ENCODE measurements around the gene EMP2. TPM values are rescaled to one million over a fixed set of nuclear protein-coding genes. Genes with fewer than 3 reads are reported as not detected.
"Not testable (repeated sequence)": the region's sequence is repeated elsewhere in the genome, so short reads cannot be mapped to it uniquely, and the experiment has no call there.

EMP2 gene
- total RNA-seq (4.8 TPM), polyA plus RNA-seq (11.7 TPM)
- long read RNA-seq, donor 1 = 0 reads
- long read RNA-seq, donor 2 = 0 reads
- long read RNA-seq, donor 3, full-length matches to known transcripts = 2 of 2 reads
- long read RNA-seq, donor 3, partial matches to known transcripts = 0 of 2 reads
- long read RNA-seq, donor 3, other reads (novel, unspliced or antisense) = 0 of 2 reads
- long read RNA-seq, donor 4, full-length matches to known transcripts = 2 of 2 reads
- long read RNA-seq, donor 4, partial matches to known transcripts = 0 of 2 reads
- long read RNA-seq, donor 4, other reads (novel, unspliced or antisense) = 0 of 2 reads
- long read RNA-seq, donor 5, full-length matches to known transcripts = 3 of 3 reads
- long read RNA-seq, donor 5, partial matches to known transcripts = 0 of 3 reads
- long read RNA-seq, donor 5, other reads (novel, unspliced or antisense) = 0 of 3 reads
- long read RNA-seq, donor 6, full-length matches to known transcripts = 1 of 1 reads
- long read RNA-seq, donor 6, partial matches to known transcripts = 0 of 1 reads
- long read RNA-seq, donor 6, other reads (novel, unspliced or antisense) = 0 of 1 reads
- long read RNA-seq, donor 7, full-length matches to known transcripts = 1 of 1 reads
- long read RNA-seq, donor 7, partial matches to known transcripts = 0 of 1 reads
- long read RNA-seq, donor 7, other reads (novel, unspliced or antisense) = 0 of 1 reads
- long read RNA-seq, donor 8, full-length matches to known transcripts = 5 of 5 reads
- long read RNA-seq, donor 8, partial matches to known transcripts = 0 of 5 reads
- long read RNA-seq, donor 8, other reads (novel, unspliced or antisense) = 0 of 5 reads
- long read RNA-seq, donor 9, full-length matches to known transcripts = 3 of 3 reads
- long read RNA-seq, donor 9, partial matches to known transcripts = 0 of 3 reads
- long read RNA-seq, donor 9, other reads (novel, unspliced or antisense) = 0 of 3 reads
- long read RNA-seq, donor 10, full-length matches to known transcripts = 3 of 3 reads
- long read RNA-seq, donor 10, partial matches to known transcripts = 0 of 3 reads
- long read RNA-seq, donor 10, other reads (novel, unspliced or antisense) = 0 of 3 reads

- WGBS = 2% methylated on average over 90 of the region's 91 CpGs
- H3K4me1 ChIP-seq (ENCODE audit: control insufficient read depth in 2 of 2, insufficient read depth in 2 of 2, low read length in 2 of 2) = no peaks in the 10 kb centered on the region
- DNase-seq (ENCODE audit: low read depth in 6 of 9, low spot score in 9 of 9) = no peak
Measured at GRCh38 chr16:10579965-10580882, at the start of gene EMP2. TSS of gene EMP2 (minus strand) at chr16:10580598. CDS start at chr16:10547617, 32,981 bp downstream.

GRCh38 chr16:10629592-10629963, 49.2 kb upstream of the EMP2 start:
- no peaks in the 10 kb centered on the region for H3K27me3 ChIP-seq (ENCODE audit: control insufficient read depth in 2 of 2, insufficient read depth in 1 of 2, low read length in 1 of 2)
- no peak overlapping the region for H3K27ac ChIP-seq (ENCODE audit: low read depth in 1 of 2, low read length in 1 of 2)
- WGBS = 82% methylated on average over 6 of the region's 6 CpGs
- H3K4me1 ChIP-seq (ENCODE audit: control insufficient read depth in 2 of 2, insufficient read depth in 2 of 2, low read length in 2 of 2) = no peaks in the 10 kb centered on the region
- DNase-seq (ENCODE audit: low read depth in 6 of 9, low spot score in 9 of 9) = no peak
- no peak overlapping the region for H3K4me3 ChIP-seq (ENCODE audit: low read length in 2 of 2)
- H3K36me3 ChIP-seq (ENCODE audit: control insufficient read depth in 2 of 2, insufficient read depth in 2 of 2, low read length in 1 of 2) = no peaks in the 10 kb centered on the region
- no peaks in the 10 kb centered on the region for H3K9me3 ChIP-seq (ENCODE audit: control insufficient read depth in 2 of 2, insufficient read depth in 1 of 2, low read length in 1 of 2)

More at GRCh38 chr16:10579965-10580882, at the start of gene EMP2:
- H3K9me3 ChIP-seq (ENCODE audit: control insufficient read depth in 2 of 2, insufficient read depth in 1 of 2, low read length in 1 of 2) = no peaks in the 10 kb centered on the region
- peaks cover 33 to 59% of the 10 kb centered on the region in 2 donors for H3K27me3 ChIP-seq (ENCODE audit: control insufficient read depth in 2 of 2, insufficient read depth in 1 of 2, low read length in 1 of 2)
- H3K27ac ChIP-seq (ENCODE audit: low read depth in 1 of 2, low read length in 1 of 2) = no peak within 1 kb of the TSS
- peak within 1 kb of the TSS; percentile 30 to 33 for H3K4me3 ChIP-seq (ENCODE audit: low read length in 2 of 2)
- H3K36me3 ChIP-seq (ENCODE audit: control insufficient read depth in 2 of 2, insufficient read depth in 2 of 2, low read length in 1 of 2) = no peaks in the 10 kb centered on the region

- Histone ChIP-seq H3K9me3 (ENCODE audit: control insufficient read depth in 2 of 2, insufficient read depth in 1 of 2, low read length in 1 of 2) (no peaks in the 10 kb centered on the region), H3K4me1 (ENCODE audit: control insufficient read depth in 2 of 2, insufficient read depth in 2 of 2, low read length in 2 of 2) (no peaks in the 10 kb centered on the region), H3K36me3 (ENCODE audit: control insufficient read depth in 2 of 2, insufficient read depth in 2 of 2, low read length in 1 of 2) (no peaks in the 10 kb centered on the region), H3K27me3 (ENCODE audit: control insufficient read depth in 2 of 2, insufficient read depth in 1 of 2, low read length in 1 of 2) (no peaks in the 10 kb centered on the region), H3K27ac (ENCODE audit: low read depth in 1 of 2, low read length in 1 of 2) (no peak overlapping the region), H3K4me3 (ENCODE audit: low read length in 2 of 2) (no peak overlapping the region)
- no peak for DNase-seq (ENCODE audit: low read depth in 6 of 9, low spot score in 9 of 9)
- WGBS = 82% methylated on average over 12 of the region's 12 CpGs
Measured at GRCh38 chr16:10625595-10626357, 45.4 kb upstream of the EMP2 start.

- no peak overlapping the region for H3K4me3 ChIP-seq (ENCODE audit: low read length in 2 of 2)
- no peaks in the 10 kb centered on the region for H3K9me3 ChIP-seq (ENCODE audit: control insufficient read depth in 2 of 2, insufficient read depth in 1 of 2, low read length in 1 of 2)
- WGBS = 94% methylated on average over 6 of the region's 6 CpGs
- no peak overlapping the region for H3K27ac ChIP-seq (ENCODE audit: low read depth in 1 of 2, low read length in 1 of 2)
- DNase-seq (ENCODE audit: low read depth in 6 of 9, low spot score in 9 of 9) = no peak
- peaks cover 0 to 7% of the 10 kb centered on the region in 2 donors for H3K27me3 ChIP-seq (ENCODE audit: control insufficient read depth in 2 of 2, insufficient read depth in 1 of 2, low read length in 1 of 2)
- H3K36me3 ChIP-seq (ENCODE audit: control insufficient read depth in 2 of 2, insufficient read depth in 2 of 2, low read length in 1 of 2) = no peaks in the 10 kb centered on the region
- H3K4me1 ChIP-seq (ENCODE audit: control insufficient read depth in 2 of 2, insufficient read depth in 2 of 2, low read length in 2 of 2) = no peaks in the 10 kb centered on the region
Measured at GRCh38 chr16:10624527-10624926, 44.1 kb upstream of the EMP2 start.

- Histone ChIP-seq H3K27me3 (ENCODE audit: control insufficient read depth in 2 of 2, insufficient read depth in 1 of 2, low read length in 1 of 2) (peaks cover 0 to 21% of the 10 kb centered on the region in 2 donors), H3K4me1 (ENCODE audit: control insufficient read depth in 2 of 2, insufficient read depth in 2 of 2, low read length in 2 of 2) (peaks cover 0 to 4% of the 10 kb centered on the region in 2 donors), H3K36me3 (ENCODE audit: control insufficient read depth in 2 of 2, insufficient read depth in 2 of 2, low read length in 1 of 2) (no peaks in the 10 kb centered on the region), H3K27ac (ENCODE audit: low read depth in 1 of 2, low read length in 1 of 2) (no peak overlapping the region), H3K9me3 (ENCODE audit: control insufficient read depth in 2 of 2, insufficient read depth in 1 of 2, low read length in 1 of 2) (no peaks in the 10 kb centered on the region), H3K4me3 (ENCODE audit: low read length in 2 of 2) (no peak overlapping the region)
- DNase-seq (ENCODE audit: low read depth in 6 of 9, low spot score in 9 of 9) = no peak
- 89% methylated on average over 3 of the region's 3 CpGs for WGBS
Measured at GRCh38 chr16:10623059-10623458, 42.7 kb upstream of the EMP2 start.

- 96% methylated on average over 19 of the region's 19 CpGs for WGBS
- Histone ChIP-seq H3K4me1 (ENCODE audit: control insufficient read depth in 2 of 2, insufficient read depth in 2 of 2, low read length in 2 of 2) (peaks cover 0 to 4% of the 10 kb centered on the region in 2 donors), H3K27ac (ENCODE audit: low read depth in 1 of 2, low read length in 1 of 2) (no peak overlapping the region), H3K4me3 (ENCODE audit: low read length in 2 of 2) (no peak overlapping the region), H3K36me3 (ENCODE audit: control insufficient read depth in 2 of 2, insufficient read depth in 2 of 2, low read length in 1 of 2) (no peaks in the 10 kb centered on the region), H3K27me3 (ENCODE audit: control insufficient read depth in 2 of 2, insufficient read depth in 1 of 2, low read length in 1 of 2) (peaks cover 0 to 24% of the 10 kb centered on the region in 2 donors), H3K9me3 (ENCODE audit: control insufficient read depth in 2 of 2, insufficient read depth in 1 of 2, low read length in 1 of 2) (no peaks in the 10 kb centered on the region)
- DNase-seq (ENCODE audit: low read depth in 6 of 9, low spot score in 9 of 9) = no peak
Measured at GRCh38 chr16:10622036-10622921, 41.9 kb upstream of the EMP2 start.

- H3K27ac ChIP-seq (ENCODE audit: low read depth in 1 of 2, low read length in 1 of 2); H3K4me3 ChIP-seq (ENCODE audit: low read length in 2 of 2); DNase-seq (ENCODE audit: low read depth in 6 of 9, low spot score in 9 of 9); H3K9me3 ChIP-seq (ENCODE audit: control insufficient read depth in 2 of 2, insufficient read depth in 1 of 2, low read length in 1 of 2); H3K4me1 ChIP-seq (ENCODE audit: control insufficient read depth in 2 of 2, insufficient read depth in 2 of 2, low read length in 2 of 2); H3K36me3 ChIP-seq (ENCODE audit: control insufficient read depth in 2 of 2, insufficient read depth in 2 of 2, low read length in 1 of 2): not testable (repeated sequence)
- WGBS = 96% methylated on average over 7 of the region's 7 CpGs
- peaks cover 0 to 29% of the 10 kb centered on the region in 2 donors for H3K27me3 ChIP-seq (ENCODE audit: control insufficient read depth in 2 of 2, insufficient read depth in 1 of 2, low read length in 1 of 2)
Measured at GRCh38 chr16:10621216-10621949, 41.0 kb upstream of the EMP2 start.

Data from thymus (tissue), 14 donors.